Calu3 (cell line): ENCODE measurements around the gene RALBP1. TPM values are rescaled to one million over a fixed set of nuclear protein-coding genes. Genes with fewer than 3 reads are reported as not detected.

Source experiments
- BruUV-seq: library from RNA; stranded (reverse); fragments of 400-500 nt; replicated peaks from 2 replicates; lab custom pipeline; 2021; lab: Mats Ljungman, UMichigan
- CTCF ChIA-PET: fragments of 300-600 bp; sonication (Branson Sonifier 250); formaldehyde crosslinking; loops from one replicate; lab custom pipeline; 2022; ENCODE audit warnings: antibody characterized with exemption; lab: Charles Lee
- DNase-seq: peaks from one replicate; pipeline ENCODE4 v3.0.0; 2022
- H3K27ac Mint-ChIP-seq: one replicate; pipeline ENCODE4 v1.8.0; 2022; ENCODE audit warnings: mixed read lengths; ENCODE audit not compliant: unreplicated experiment
- H3K27me3 Mint-ChIP-seq: one replicate; pipeline ENCODE4 v1.8.0; 2022; ENCODE audit warnings: mixed read lengths; ENCODE audit not compliant: unreplicated experiment
- H3K36me3 Mint-ChIP-seq: one replicate; pipeline ENCODE4 v1.8.0; 2022; ENCODE audit warnings: mild to moderate bottlenecking, moderate library complexity, mixed read lengths; ENCODE audit not compliant: insufficient read depth, unreplicated experiment
- H3K4me1 Mint-ChIP-seq: one replicate; pipeline ENCODE4 v1.8.0; 2022; ENCODE audit warnings: mild to moderate bottlenecking, low read depth, mixed read lengths; ENCODE audit not compliant: unreplicated experiment
- H3K4me3 Mint-ChIP-seq: one replicate; pipeline ENCODE4 v1.8.0; 2022; ENCODE audit warnings: mild to moderate bottlenecking, low read depth, moderate library complexity, mixed read lengths; ENCODE audit not compliant: unreplicated experiment
- H3K9me3 Mint-ChIP-seq: one replicate; pipeline ENCODE4 v1.8.0; 2022; ENCODE audit warnings: low read depth, mixed read lengths; ENCODE audit not compliant: unreplicated experiment
- CTCF ChIP-seq: fragments of 200-600 bp; IDR thresholded peaks from one replicate; pipeline ENCODE4 v1.8.0; 2022; ENCODE audit warnings: antibody characterized with exemption; ENCODE audit not compliant: unreplicated experiment
- intact Hi-C: fragments of 100-400 bp; cut with micrococcal nuclease; formaldehyde crosslinking; loops from one replicate; pipeline ENCODE4 v1.10.0; 2022; ENCODE audit not compliant: unreplicated experiment
- total RNA-seq: library from RNA; stranded (reverse); gene quantifications from 2 replicates; pipeline ENCODE4 v1.2.3, GENCODE V29; 2022

The RALBP1 gene
- total RNA-seq, 1 experiment from 2014 or later: 65.8 TPM

- no peak for DNase-seq
- Mint-ChIP-seq H3K27me3 (no peaks in the 10 kb centered on the region), H3K4me3 (no peak overlapping the region), H3K27ac (no peak overlapping the region), H3K9me3 (no peaks in the 10 kb centered on the region), H3K36me3 (no peaks in the 10 kb centered on the region), H3K4me1 (no peaks in the 10 kb centered on the region)
- BruUV-seq: no TSS peak
- intact Hi-C loops: no loop called here
- CTCF ChIA-PET: no interaction called here
- no peak for TF ChIP-seq CTCF
Observed at GRCh38 chr18:9437672-9438071, 37.6 kb upstream of the RALBP1 start.

GRCh38 chr18:9441061-9441460 lies 34.3 kb upstream of the RALBP1 start:
- no peaks in the 10 kb centered on the region for H3K36me3 Mint-ChIP-seq
- H3K4me1 Mint-ChIP-seq: no peaks in the 10 kb centered on the region
- no peaks in the 10 kb centered on the region for H3K9me3 Mint-ChIP-seq
- no peaks in the 10 kb centered on the region for H3K27me3 Mint-ChIP-seq
- no peak for TF ChIP-seq CTCF
- no peak overlapping the region for H3K4me3 Mint-ChIP-seq
- CTCF ChIA-PET: no interaction called here
- BruUV-seq: no TSS peak
- no peak for DNase-seq
- H3K27ac Mint-ChIP-seq: no peak overlapping the region
- intact Hi-C loops: no loop called here

- H3K4me1 Mint-ChIP-seq: no peaks in the 10 kb centered on the region
- H3K9me3 Mint-ChIP-seq: peaks cover 4% of the 10 kb centered on the region
- H3K27me3 Mint-ChIP-seq: no peaks in the 10 kb centered on the region
- no peaks in the 10 kb centered on the region for H3K36me3 Mint-ChIP-seq
- no peak overlapping the region for H3K27ac Mint-ChIP-seq
- no peak for DNase-seq
- CTCF ChIA-PET: interaction anchor here (0.6 kb wide), 1 partner anchor 112 kb away, joined by 5 read pairs; no protein-coding TSS in a partner anchor
- TF ChIP-seq CTCF: no peak
- intact Hi-C loops: no loop called here
- H3K4me3 Mint-ChIP-seq: no peak overlapping the region
- no TSS peak for BruUV-seq
Observed at GRCh38 chr18:9444549-9444948, 30.8 kb upstream of the RALBP1 start.

- H3K36me3 Mint-ChIP-seq: no peaks in the 10 kb centered on the region
- no TSS peak for BruUV-seq
- no peak overlapping the region for H3K27ac Mint-ChIP-seq
- TF ChIP-seq CTCF: no peak
- H3K4me3 Mint-ChIP-seq: no peak overlapping the region
- intact Hi-C loops: no loop called here
- peaks cover 4% of the 10 kb centered on the region for H3K9me3 Mint-ChIP-seq
- H3K4me1 Mint-ChIP-seq: no peaks in the 10 kb centered on the region
- no peak for DNase-seq
- CTCF ChIA-PET: interaction anchor here (0.6 kb wide), 1 partner anchor 49 kb away, joined by 3 read pairs; no protein-coding TSS in a partner anchor
- H3K27me3 Mint-ChIP-seq: no peaks in the 10 kb centered on the region
Observed at GRCh38 chr18:9446839-9447238, 28.5 kb upstream of the RALBP1 start.
